ENCODE results near the gene PCNP.

DNA sequence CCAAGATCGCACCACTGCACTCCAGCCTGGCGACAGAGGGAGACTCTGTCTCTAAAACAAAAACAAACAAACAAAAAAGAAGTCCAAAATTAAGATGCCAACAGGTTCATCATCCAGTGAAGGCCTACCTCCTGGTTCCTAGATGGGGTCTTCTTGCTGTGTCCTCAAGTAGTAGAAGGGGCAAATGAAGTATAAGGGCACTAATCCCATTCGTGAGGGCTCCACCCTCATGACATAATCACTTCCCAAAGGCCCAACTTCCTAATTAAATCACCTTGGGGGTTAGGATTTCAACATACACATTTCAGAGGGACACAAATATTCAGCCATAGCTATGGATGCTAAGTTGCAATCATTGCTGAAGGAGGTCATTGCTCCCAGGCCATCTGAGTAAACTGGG lies 45.8 kb downstream of the PCNP start:
- no peak for TF ChIP-seq POLR2AphosphoS5 (IDR thresholded peaks at IDR 0.05; ENCODE audit: low read depth, low read length)
- TF ChIP-seq, protein P1, sequence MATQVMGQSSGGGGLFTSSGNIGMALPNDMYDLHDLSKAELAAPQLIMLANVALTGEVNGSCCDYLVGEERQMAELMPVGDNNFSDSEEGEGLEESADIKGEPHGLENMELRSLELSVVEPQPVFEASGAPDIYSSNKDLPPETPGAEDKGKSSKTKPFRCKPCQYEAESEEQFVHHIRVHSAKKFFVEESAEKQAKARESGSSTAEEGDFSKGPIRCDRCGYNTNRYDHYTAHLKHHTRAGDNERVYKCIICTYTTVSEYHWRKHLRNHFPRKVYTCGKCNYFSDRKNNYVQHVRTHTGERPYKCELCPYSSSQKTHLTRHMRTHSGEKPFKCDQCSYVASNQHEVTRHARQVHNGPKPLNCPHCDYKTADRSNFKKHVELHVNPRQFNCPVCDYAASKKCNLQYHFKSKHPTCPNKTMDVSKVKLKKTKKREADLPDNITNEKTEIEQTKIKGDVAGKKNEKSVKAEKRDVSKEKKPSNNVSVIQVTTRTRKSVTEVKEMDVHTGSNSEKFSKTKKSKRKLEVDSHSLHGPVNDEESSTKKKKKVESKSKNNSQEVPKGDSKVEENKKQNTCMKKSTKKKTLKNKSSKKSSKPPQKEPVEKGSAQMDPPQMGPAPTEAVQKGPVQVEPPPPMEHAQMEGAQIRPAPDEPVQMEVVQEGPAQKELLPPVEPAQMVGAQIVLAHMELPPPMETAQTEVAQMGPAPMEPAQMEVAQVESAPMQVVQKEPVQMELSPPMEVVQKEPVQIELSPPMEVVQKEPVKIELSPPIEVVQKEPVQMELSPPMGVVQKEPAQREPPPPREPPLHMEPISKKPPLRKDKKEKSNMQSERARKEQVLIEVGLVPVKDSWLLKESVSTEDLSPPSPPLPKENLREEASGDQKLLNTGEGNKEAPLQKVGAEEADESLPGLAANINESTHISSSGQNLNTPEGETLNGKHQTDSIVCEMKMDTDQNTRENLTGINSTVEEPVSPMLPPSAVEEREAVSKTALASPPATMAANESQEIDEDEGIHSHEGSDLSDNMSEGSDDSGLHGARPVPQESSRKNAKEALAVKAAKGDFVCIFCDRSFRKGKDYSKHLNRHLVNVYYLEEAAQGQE (IDR thresholded peaks at IDR 0.05; ENCODE audit: insufficient read depth in 1 of 2, low read depth in 2 of 2, low read length in 2 of 2) = no peak
- no peak for TF ChIP-seq TAF1 (IDR thresholded peaks at IDR 0.05; ENCODE audit: borderline replicate concordance, insufficient read depth, low read length)
- TF ChIP-seq SIN3A (IDR thresholded peaks at IDR 0.05; ENCODE audit: borderline replicate concordance, insufficient read depth, low read length) = no peak
